Tibial nerve (tissue), 3 donors: ENCODE data around the gene GRIK4.

Experiments
- CTCF ChIP-seq, 5 experiments: fragments of 200-600 bp in 3 of 5; fragments of 450-650 bp in 2 of 5; sonication (generic) in 3 of 5; IDR thresholded peaks; one replicate each; pipeline ENCODE4 v1.5.1; 2016 to 2019; ENCODE audit warnings: antibody characterized with exemption in 5 of 5, mild to moderate bottlenecking in 3 of 5, moderate library complexity in 2 of 5
- POLR2A ChIP-seq, 2 donors: fragments of 450-650 bp; IDR thresholded peaks; one replicate each; pipeline ENCODE4 v1.6.1; 2017; ENCODE audit warnings: antibody characterized with exemption in 2 of 2, mild to moderate bottlenecking in 2 of 2, moderate library complexity in 2 of 2

- TF ChIP-seq POLR2A (IDR thresholded peaks at IDR 0.05) (no peak), CTCF (IDR thresholded peaks at IDR 0.05) (no peak)
Measured at GRCh38 chr11:120900643-120901042, 389.1 kb downstream of the GRIK4 start.
